GM18858 (cell line): ENCODE data around the gene HBZ.
"Not testable (repeated sequence)": the region's sequence is repeated elsewhere in the genome, so short reads cannot be mapped to it uniquely, and the experiment has no call there.

Experiments used
- ATAC-seq: cut with Tn5 transposase; IDR thresholded peaks from one replicate; pipeline ENCODE4 v1.9.1; 2021; ENCODE audit not compliant: unreplicated experiment

The HBZ gene

GRCh38 chr16:133716-134115 is 18.7 kb upstream of the HBZ start:
- no peak for ATAC-seq

GRCh38 chr16:138049-138417 is 14.4 kb upstream of the HBZ start:
- ATAC-seq = no peak

GRCh38 chr16:140175-140857 is 12.1 kb upstream of the HBZ start:
- ATAC-seq = no peak

GRCh38 chr16:142405-142967 is 10.0 kb upstream of the HBZ start:
- ATAC-seq = no peak

- no peak for ATAC-seq
These were observed 9.4 kb upstream of the HBZ start for GRCh38 chr16:143047-143446.

DNA sequence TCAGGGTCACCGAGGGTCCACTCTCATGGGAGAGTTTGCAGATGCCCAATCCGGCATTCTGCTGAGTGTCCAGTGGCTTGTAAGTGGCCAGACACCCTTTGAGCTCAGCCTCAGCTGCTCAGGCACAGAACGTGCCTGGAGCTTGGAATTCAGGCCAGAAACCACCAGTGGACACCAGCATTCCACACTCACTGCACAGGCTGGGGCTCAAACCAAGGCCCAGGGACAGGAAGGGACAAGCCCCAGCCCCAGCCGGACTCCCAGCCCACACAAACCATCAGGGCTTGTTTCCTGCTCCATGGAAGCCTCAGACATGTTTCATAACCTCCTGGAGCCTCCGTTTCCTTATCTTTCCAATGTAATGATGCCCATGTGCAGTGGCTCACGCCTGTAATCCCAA is 9.0 kb upstream of the HBZ start:
- no peak for ATAC-seq

- ATAC-seq = no peak
These were observed 7.6 kb upstream of the HBZ start for GRCh38 chr16:144797-145252.

GRCh38 chr16:146646-147045 is 5.8 kb upstream of the HBZ start:
- no peak for ATAC-seq

- no peak for ATAC-seq
These were observed 3.3 kb upstream of the HBZ start for GRCh38 chr16:149024-149660.

GRCh38 chr16:153129-153521 is 681 bp downstream of the HBZ start:
- not testable (repeated sequence) for ATAC-seq

GRCh38 chr16:153550-154216 is 1.2 kb downstream of the HBZ start:
- ATAC-seq = not testable (repeated sequence)

DNA sequence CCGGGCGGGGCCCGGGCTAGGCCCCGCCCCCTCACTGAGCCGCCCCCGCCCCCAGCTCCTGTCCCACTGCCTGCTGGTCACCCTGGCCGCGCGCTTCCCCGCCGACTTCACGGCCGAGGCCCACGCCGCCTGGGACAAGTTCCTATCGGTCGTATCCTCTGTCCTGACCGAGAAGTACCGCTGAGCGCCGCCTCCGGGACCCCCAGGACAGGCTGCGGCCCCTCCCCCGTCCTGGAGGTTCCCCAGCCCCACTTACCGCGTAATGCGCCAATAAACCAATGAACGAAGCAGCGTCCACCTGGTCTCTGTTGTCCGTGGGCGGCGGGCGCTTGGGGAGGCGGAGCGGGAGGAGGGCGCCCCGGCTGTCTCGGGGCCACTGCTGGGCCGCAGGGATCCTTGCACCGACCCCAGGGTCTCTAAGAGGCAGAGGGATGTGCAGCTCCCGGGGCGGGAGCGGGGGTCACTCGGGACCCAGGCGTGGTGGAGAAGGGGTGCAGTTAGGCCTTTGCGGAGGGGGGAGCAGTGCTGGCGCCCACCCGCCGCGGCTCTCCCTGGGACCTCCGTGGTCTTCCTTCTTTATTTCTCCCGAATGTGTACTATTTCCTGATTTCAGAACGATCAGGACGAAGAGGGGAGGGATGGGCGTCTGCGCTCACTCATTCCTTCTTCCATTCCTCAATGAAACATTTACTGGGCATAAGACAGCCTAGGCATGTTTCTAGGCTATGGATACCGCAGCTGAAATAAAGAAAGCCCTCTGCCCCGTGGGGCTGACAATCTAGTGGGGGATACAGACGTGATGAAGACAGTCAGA is 2.0 kb downstream of the HBZ start:
- ATAC-seq = no peak

DNA sequence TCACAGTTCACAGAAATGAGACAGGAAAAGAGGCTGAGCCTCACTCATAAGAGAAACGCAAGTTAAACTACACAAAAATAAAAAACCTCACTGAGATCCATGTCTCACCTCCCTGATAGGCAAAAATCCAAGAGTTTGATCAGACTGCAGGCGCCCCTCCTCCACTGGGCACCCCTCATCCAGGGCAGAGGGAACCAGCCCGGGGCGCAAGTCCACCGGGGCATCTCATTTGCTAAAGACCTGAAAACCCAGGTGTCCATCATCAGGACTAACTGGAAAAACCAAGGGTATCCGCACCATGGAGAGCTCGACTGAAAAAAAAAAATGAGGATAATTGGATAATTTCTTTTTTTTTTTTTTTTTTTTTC is 2.6 kb downstream of the HBZ start:
- no peak for ATAC-seq

- no peak for ATAC-seq
These were observed 6.8 kb downstream of the HBZ start for GRCh38 chr16:159136-159849.

DNA sequence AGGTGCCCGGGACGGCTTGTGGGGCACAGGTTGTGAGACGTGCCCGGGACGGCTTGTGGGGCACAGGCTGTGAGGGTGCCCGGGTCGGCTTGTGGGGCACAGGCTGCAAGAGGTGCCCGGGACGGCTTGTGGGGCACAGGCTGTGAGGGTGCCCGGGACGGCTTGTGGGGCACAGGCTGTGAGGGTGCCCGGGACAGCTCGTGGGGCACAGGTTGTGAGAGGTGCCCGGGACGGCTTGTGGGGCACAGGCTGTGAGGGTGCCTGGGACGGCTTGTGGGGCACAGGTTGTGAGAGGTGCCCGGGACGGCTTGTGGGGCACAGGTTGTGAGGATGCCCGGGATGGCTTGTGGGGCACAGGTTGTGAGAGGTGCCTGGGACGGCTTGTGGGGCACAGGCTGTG is 7.8 kb downstream of the HBZ start:
- not testable (repeated sequence) for ATAC-seq

- no peak for ATAC-seq
These were observed 8.3 kb downstream of the HBZ start for GRCh38 chr16:160691-161190.

GRCh38 chr16:162271-162991 is 10.0 kb downstream of the HBZ start:
- no peak for ATAC-seq

DNA sequence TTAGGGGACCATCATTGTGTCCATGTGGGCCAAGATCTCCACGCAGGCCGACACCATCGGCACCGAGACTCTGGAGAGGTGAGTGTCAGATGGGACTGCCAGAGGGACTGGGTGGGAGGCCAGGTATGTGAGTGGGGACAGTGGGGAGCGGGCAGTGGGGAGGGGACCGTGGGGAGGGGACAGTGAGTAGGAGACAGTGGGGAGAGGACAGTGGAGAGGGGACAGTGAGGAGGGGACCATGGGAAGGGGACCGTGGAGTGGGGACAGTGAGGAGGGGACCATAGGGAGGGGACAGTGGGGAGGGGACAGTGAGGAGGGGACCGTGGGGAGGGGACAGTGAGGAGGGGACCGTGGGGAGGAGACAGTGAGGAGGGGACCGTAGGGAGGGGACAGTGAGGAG is 10.7 kb downstream of the HBZ start:
- not testable (repeated sequence) for ATAC-seq

DNA sequence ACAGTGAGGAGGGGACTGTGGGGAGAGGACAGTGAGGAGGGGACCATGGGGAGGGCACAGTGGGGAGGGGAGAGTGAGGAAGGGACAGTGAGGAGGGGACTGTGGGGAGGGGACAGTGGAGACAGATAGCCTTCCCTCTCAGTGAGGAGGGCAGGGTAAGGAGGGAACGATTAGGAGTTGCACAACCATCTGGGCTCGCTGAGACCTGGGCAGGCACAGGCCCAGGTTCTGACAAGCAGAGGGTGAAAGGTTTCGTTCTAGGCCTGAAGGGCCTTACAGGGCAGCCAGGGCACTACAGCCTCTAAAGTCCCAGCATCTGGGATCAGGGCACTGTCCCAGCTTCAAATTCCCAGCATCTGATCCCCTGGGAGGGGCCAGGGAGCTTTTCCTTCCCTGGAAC is 11.3 kb downstream of the HBZ start:
- ATAC-seq = not testable (repeated sequence)
